Stimulated activated CD8-positive, alpha-beta memory T cell treated with anti-CD3 and anti-CD28 coated beads, Interleukin-15, amount 100 ng/mL, for 24 hours (primary cell): Measurements from ENCODE around the gene OR8K5.
"Not testable (repeated sequence)": the region's sequence is repeated elsewhere in the genome, so short reads cannot be mapped to it uniquely, and the experiment has no call there.

ENCODE experiments used
- DNase-seq: peaks from one replicate; pipeline ENCODE4 v3.0.0-alpha.2; 2020; ENCODE audit warnings: low read depth

OR8K5 gene, protein sequence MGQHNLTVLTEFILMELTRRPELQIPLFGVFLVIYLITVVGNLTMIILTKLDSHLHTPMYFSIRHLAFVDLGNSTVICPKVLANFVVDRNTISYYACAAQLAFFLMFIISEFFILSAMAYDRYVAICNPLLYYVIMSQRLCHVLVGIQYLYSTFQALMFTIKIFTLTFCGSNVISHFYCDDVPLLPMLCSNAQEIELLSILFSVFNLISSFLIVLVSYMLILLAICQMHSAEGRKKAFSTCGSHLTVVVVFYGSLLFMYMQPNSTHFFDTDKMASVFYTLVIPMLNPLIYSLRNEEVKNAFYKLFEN

DNA sequence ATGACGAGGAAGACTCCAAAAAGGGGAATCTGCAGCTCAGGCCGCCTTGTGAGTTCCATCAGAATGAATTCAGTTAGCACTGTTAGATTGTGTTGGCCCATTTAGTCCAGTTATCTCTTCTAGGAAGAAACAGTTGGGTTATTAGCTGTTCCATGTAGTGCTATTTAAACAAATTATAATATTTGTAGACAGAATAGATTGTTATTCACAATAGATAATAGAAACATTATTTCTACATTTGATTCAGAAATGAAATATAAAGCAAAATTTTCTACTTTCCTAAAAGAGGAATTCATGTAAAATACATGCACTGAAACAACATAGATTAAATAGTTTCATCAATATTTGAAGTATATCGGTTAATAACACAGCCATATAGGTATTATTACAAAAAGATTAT lies at the start of gene OR8K5:
TSS of gene OR8K5 (minus strand) at position 101 of the 400 bp plus-strand sequence. CDS start at position 101, 0 bp downstream.
- DNase-seq = no peak

DNA sequence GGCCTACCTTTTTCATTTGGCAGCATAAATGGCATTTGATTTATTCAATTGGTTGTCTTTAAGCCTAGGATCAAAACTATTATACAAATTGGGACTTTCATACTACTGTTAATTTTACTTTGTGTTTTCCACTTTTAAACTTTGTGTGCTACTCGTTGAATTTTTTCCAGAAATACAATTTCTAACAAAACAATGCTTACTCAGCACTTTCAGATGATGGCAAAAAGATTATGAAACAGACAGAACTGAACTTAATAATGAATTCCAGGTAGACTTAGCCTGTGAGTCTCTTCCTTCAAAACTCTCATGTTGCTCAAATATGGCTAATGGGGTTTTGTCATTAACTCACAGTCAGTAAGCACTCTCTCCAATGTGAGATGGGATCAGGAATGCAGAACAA lies 47.7 kb upstream of the OR8K5 start:
- DNase-seq = no peak

DNA sequence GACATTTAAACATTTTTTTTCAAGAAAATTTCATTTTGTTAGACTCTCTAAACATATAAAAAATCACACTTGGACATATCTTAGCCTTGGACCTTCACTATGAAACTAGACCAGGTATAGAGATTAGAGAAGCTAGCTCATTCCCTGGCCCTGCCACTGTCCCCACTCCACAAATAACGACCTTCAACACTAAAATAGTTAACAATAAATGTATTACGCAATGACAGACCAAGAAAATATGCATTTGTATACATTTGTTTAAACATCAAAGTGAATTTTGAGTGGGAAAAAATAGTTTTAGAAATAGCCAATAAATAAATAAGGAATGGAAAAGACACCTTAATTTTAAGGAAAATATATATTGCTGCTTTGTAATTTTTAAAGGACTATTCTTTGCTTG lies 37.2 kb upstream of the OR8K5 start:
- no peak for DNase-seq

GRCh38 chr11:56196705-56197104 lies 36.6 kb upstream of the OR8K5 start:
- no peak for DNase-seq

DNA sequence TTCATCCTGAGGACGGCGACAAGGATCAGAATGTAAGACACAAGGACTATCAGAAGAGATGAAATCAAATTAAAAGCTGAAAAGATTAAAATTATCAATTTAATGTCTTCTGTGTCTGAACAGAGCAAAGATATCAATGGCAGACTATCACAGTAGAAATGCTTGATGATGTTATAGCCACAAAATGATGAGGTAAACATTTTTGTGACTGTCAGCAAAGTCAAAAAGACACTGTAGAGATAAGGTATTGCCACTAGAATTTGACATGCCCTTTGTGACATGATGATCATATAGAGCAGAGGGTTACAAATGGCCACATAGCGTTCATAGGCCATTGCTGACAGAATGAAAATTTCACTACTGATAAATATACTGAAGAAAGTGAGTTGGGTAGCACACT lies 28.5 kb upstream of the OR8K5 start:
- no peak for DNase-seq

DNA sequence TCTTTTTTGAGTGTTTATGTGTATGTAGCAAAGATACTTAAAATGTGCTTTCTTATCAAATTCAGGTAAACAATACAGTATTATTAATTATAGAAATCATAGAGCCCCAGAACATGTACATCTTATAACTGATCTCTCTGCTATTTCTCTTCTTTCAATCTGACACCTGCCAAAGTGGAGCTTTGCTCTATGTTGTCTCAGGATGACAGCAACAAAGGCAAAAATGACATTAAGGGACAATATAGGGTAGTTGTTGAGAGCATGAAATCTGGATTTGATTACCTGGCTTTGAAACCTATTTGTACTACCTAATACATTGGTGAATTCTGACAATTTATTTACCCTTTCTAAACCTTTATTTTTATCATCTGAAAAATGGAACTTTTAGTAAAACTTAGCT lies 23.3 kb upstream of the OR8K5 start:
- DNase-seq = no peak

DNA sequence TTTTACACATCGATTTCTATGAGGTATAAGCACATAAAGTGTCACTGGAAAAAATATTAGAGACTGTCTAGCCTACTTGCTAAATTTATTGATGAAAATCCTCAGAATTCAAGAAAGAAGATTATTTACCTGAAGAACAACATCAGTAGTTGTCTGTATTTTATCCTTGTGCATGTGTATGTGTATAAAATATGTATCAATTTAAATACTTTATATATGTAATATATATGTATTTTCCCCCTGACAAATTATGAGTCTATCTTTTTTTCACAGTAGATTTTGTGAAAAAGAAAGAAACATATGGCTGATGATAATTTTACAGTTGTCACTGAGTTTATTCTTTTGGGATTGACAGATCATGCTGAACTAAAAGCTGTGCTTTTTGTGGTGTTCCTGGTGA lies 16.2 kb upstream of the OR8K5 start, which contains the start of gene OR5J2:
TSS of gene OR5J2 (plus strand) at position 301 of the 400 bp plus-strand sequence. CDS start at position 301, 0 bp downstream.
- no peak for DNase-seq

DNA sequence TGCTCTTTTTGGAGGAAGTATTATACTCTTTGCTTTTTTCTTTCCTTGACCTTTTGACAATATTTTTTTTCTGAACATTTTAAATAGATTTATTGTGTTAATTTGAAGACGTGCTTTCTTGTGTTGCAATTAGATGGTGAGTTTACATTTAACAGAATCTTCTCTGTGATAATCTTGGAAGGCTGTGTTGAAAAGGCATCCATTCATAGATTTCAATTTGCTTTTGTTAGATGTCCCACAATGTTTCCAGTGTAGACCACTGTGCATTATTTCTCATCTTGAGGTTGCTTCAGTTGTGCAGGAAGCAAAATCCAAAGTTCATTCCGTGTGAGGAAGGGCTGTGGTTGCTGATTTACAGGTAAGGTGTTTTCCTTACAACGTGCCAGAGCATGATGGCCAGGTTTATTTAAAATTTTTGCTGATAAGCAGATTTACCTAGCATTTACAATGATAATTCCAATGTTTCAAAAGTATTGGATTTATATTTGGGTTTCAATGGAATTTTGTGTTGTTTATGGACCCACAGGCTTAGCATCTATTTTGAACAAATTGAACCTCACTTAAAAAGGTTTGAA lies 12.2 kb upstream of the OR8K5 start:
- no peak for DNase-seq

- DNase-seq = no peak
These were observed 3.7 kb upstream of the OR8K5 start for GRCh38 chr11:56163804-56164203.

DNA sequence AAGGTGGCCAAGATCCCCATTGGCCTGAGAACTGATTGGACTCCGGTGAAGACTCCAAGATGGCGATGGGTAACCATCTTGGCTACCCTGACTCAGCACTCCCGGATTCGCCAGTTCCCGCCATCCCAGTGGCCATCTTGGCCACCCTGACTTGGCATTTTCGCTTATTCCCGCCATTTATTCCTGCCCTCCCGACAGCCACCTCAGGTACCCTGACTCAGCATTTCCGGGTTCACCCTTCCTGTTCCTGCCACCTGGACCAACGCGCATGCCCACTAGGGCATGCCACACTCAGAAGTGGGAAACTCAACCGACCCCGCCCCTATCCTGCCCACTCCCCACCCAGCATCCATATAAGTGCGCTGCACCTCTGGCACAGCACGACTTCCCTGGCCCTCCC lies 7.8 kb downstream of the OR8K5 start:
- DNase-seq = no peak

GRCh38 chr11:56151376-56151775 lies 8.7 kb downstream of the OR8K5 start:
- no peak for DNase-seq

- DNase-seq = not testable (repeated sequence)
These were observed 16.4 kb downstream of the OR8K5 start for GRCh38 chr11:56143681-56144080.

GRCh38 chr11:56140151-56140661 lies 19.9 kb downstream of the OR8K5 start, which contains the start of gene OR8J3:
Gene OR8J3 (minus strand): TSS chr11:56140201. CDS start chr11:56137718, 2,483 bp downstream.
- DNase-seq = no peak

GRCh38 chr11:56122073-56122472 lies 38.0 kb downstream of the OR8K5 start, which contains the start of gene OR8H3:
Gene OR8H3 (plus strand): TSS chr11:56122373. CDS start chr11:56122373, 0 bp downstream.
- no peak for DNase-seq
